H9 (cell line): ENCODE data around the gene PAX3. TPM values are rescaled to one million over a fixed set of nuclear protein-coding genes. Genes with fewer than 3 reads are reported as not detected.

Experiments
- DNase-seq: peaks from one replicate; pipeline ENCODE4 v3.0.0-alpha.2; 2017
- H2AFZ ChIP-seq: one replicate; pipeline ENCODE4 v1.6.1; 2013; ENCODE audit warnings: mild to moderate bottlenecking, low read length, control low read depth, moderate library complexity
- H2AK5ac ChIP-seq: 2 replicates; pipeline ENCODE4 v1.6.1; 2013; ENCODE audit warnings: low read length, control low read depth, mixed read lengths; ENCODE audit not compliant: insufficient read length
- H2BK120ac ChIP-seq: one replicate; pipeline ENCODE4 v1.6.1; 2013; ENCODE audit warnings: low read depth, mild to moderate bottlenecking, low read length, control low read depth, inconsistent platforms; ENCODE audit not compliant: poor library complexity, severe bottlenecking
- H2BK12ac ChIP-seq: 2 replicates; pipeline ENCODE4 v1.6.1; 2013; ENCODE audit warnings: low read length, control low read depth, mixed read lengths, low read depth; ENCODE audit not compliant: insufficient read length
- H2BK15ac ChIP-seq: 2 replicates; pipeline ENCODE4 v1.6.1; 2013; ENCODE audit warnings: low read depth, low read length, control low read depth
- H2BK20ac ChIP-seq: one replicate; pipeline ENCODE4 v1.6.1; 2013; ENCODE audit warnings: low read depth, mild to moderate bottlenecking, low read length, control low read depth, inconsistent platforms; ENCODE audit not compliant: poor library complexity, severe bottlenecking
- H2BK5ac ChIP-seq: 2 replicates; pipeline ENCODE4 v1.6.1; 2013; ENCODE audit warnings: low read length, control low read depth, mixed read lengths; ENCODE audit not compliant: insufficient read length
- H3K14ac ChIP-seq: 2 replicates; pipeline ENCODE4 v1.6.1; 2013; ENCODE audit warnings: low read length, control low read depth; ENCODE audit not compliant: insufficient read depth
- H3K18ac ChIP-seq: 2 replicates; pipeline ENCODE4 v1.6.1; 2013; ENCODE audit warnings: low read depth, mild to moderate bottlenecking, mixed read lengths, low read length, control low read depth; ENCODE audit not compliant: insufficient read length
- H3K23ac ChIP-seq: 2 replicates; pipeline ENCODE4 v1.6.1; 2013; ENCODE audit warnings: low read length, control low read depth, mixed read lengths, low read depth; ENCODE audit not compliant: insufficient read length
- H3K23me2 ChIP-seq: 2 replicates; pipeline ENCODE4 v1.6.1; 2013; ENCODE audit warnings: low read depth, mild to moderate bottlenecking, mixed read lengths, low read length, control low read depth; ENCODE audit not compliant: insufficient read length, poor library complexity, severe bottlenecking
- H3K27ac ChIP-seq: 2 replicates; pipeline ENCODE4 v1.5.1; 2013; ENCODE audit warnings: low read length, control low read depth, mixed read lengths, low read depth; ENCODE audit not compliant: insufficient read length
- H3K27me3 ChIP-seq: 2 replicates; pipeline ENCODE4 v1.6.1; 2013; ENCODE audit warnings: low read length, control low read depth, inconsistent platforms; ENCODE audit not compliant: insufficient read depth
- H3K4ac ChIP-seq: 2 replicates; pipeline ENCODE4 v1.6.1; 2013; ENCODE audit warnings: low read depth, mild to moderate bottlenecking, control low read depth, inconsistent platforms, low read length, moderate library complexity
- H3K4me1 ChIP-seq: 2 replicates; pipeline ENCODE4 v1.6.1; 2013; ENCODE audit warnings: low read length, control low read depth, inconsistent platforms; ENCODE audit not compliant: insufficient read depth
- H3K4me2 ChIP-seq: 2 replicates; pipeline ENCODE4 v1.6.1; 2013; ENCODE audit warnings: low read length, control low read depth, mixed read lengths; ENCODE audit not compliant: insufficient read length, insufficient read depth
- H3K56ac ChIP-seq: 2 replicates; pipeline ENCODE4 v1.6.1; 2013; ENCODE audit warnings: low read depth, mild to moderate bottlenecking, mixed read lengths, low read length, control low read depth; ENCODE audit not compliant: insufficient read length
- H3K79me1 ChIP-seq: 2 replicates; pipeline ENCODE4 v1.6.1; 2013; ENCODE audit warnings: low read depth, mild to moderate bottlenecking, moderate library complexity, low read length, control low read depth, inconsistent platforms; ENCODE audit not compliant: insufficient read depth, poor library complexity, severe bottlenecking
- H3K79me2 ChIP-seq: 2 replicates; pipeline ENCODE4 v1.6.1; 2013; ENCODE audit warnings: low read length, control low read depth, inconsistent platforms; ENCODE audit not compliant: insufficient read depth
- H3K9ac ChIP-seq: 2 replicates; pipeline ENCODE4 v1.6.1; 2013; ENCODE audit warnings: low read length, control low read depth, mixed read lengths; ENCODE audit not compliant: insufficient read length; ENCODE audit errors: extremely low read depth
- H3K9me3 ChIP-seq: one replicate; pipeline ENCODE4 v1.6.1; 2013; ENCODE audit warnings: low read depth, low read length, inconsistent platforms; ENCODE audit not compliant: control insufficient read depth
- H3T11ph ChIP-seq: one replicate; pipeline ENCODE4 v1.6.1; 2013; ENCODE audit warnings: mild to moderate bottlenecking, low read length, control low read depth, inconsistent platforms
- H4K20me1 ChIP-seq: one replicate; pipeline ENCODE4 v1.6.1; 2013; ENCODE audit not compliant: control insufficient read depth, insufficient read length, insufficient read depth
- H4K5ac ChIP-seq: 2 replicates; pipeline ENCODE4 v1.6.1; 2013; ENCODE audit warnings: low read depth, mild to moderate bottlenecking, mixed read lengths, low read length, control low read depth; ENCODE audit not compliant: insufficient read length
- H4K8ac ChIP-seq: replicated peaks from 2 replicates; pipeline ENCODE4 v1.6.1; 2013; ENCODE audit warnings: low read length, control low read depth, mixed read lengths, low read depth; ENCODE audit not compliant: insufficient read length
- H4K91ac ChIP-seq: 2 replicates; pipeline ENCODE4 v1.6.1; 2013; ENCODE audit warnings: low read depth, mild to moderate bottlenecking, moderate library complexity, mixed read lengths, low read length, control low read depth; ENCODE audit not compliant: insufficient read length
- H3K27ac Mint-ChIP-seq, 3 experiments: 2 replicates in 2 of 3; 3 replicates in 1 of 3; pipeline ENCODE4 v1.8.0; 2020 to 2021; ENCODE audit warnings: mixed read lengths in 3 of 3, mild to moderate bottlenecking in 1 of 3, moderate library complexity in 1 of 3
- H3K27me3 Mint-ChIP-seq: 2 replicates; pipeline ENCODE4 v1.8.0; 2021; ENCODE audit warnings: low read depth, mild to moderate bottlenecking, moderate library complexity, mixed read lengths
- H3K36me3 Mint-ChIP-seq, 3 experiments: 2 replicates in 2 of 3; 3 replicates in 1 of 3; pipeline ENCODE4 v1.8.0; 2020 to 2021; ENCODE audit warnings: low read depth in 3 of 3, mixed read lengths in 3 of 3; ENCODE audit not compliant: insufficient read depth in 1 of 3
- H3K4me1 Mint-ChIP-seq, 2 experiments: 2 replicates each; pipeline ENCODE4 v1.8.0; 2020; ENCODE audit warnings: mixed read lengths in 2 of 2
- H3K4me3 Mint-ChIP-seq, 2 experiments: 2 replicates in 1 of 2; 3 replicates in 1 of 2; pipeline ENCODE4 v1.8.0; 2020 to 2021; ENCODE audit warnings: mild to moderate bottlenecking in 2 of 2, mixed read lengths in 2 of 2, moderate library complexity in 1 of 2
- H3K9me3 Mint-ChIP-seq, 2 experiments: 2 replicates in 1 of 2; 3 replicates in 1 of 2; pipeline ENCODE4 v1.8.0; 2020; ENCODE audit warnings: mild to moderate bottlenecking in 2 of 2, mixed read lengths in 2 of 2, moderate library complexity in 1 of 2
- CTCF ChIP-seq: fragments of 200-600 bp; sonication (generic); conservative IDR thresholded peaks from 3 replicates; pipeline ENCODE4 v1.8.0; 2021; ENCODE audit warnings: antibody characterized with exemption, mild to moderate bottlenecking
- WGBS: extraction: QIAGEN DNeasy Blood & Tissue Kit; methylation state at CpG from one replicate; pipeline ENCODE4 v1.1.7; 2013; ENCODE audit warnings: missing lambda C conversion rate, low lambda C conversion rate, mixed read lengths; ENCODE audit not compliant: insufficient read length; ENCODE audit errors: extremely low coverage; 5-methylcytosine and 5-hydroxymethylcytosine counted together
- total RNA-seq: library from RNA; stranded (reverse); gene quantifications from 2 replicates; pipeline ENCODE4 v1.2.1, GENCODE V29; 2021

The PAX3 gene
- total RNA-seq, 1 experiment from 2014 or later: not detected

DNA sequence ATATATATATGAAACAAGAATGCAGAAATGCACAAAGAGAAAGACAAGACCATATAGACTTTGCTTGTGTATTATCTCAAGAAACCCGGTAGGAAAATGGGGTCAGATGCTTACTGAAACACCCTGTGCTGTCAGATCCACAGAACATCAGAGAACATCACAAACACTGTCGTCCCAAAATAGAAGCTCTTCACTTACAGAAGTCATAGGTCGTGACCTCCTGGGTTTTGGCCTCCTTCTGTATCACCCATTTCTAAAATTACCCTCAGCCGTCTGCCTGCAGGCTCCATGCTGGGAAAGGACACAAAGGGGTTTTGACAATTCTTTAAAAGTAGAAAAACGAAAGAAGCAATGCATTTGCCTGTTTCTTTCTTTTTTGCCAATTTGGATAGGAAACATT is 137.9 kb downstream of the PAX3 start:
- Histone ChIP-seq H3K79me2 (no peaks in the 10 kb centered on the region), H2BK12ac (no peak overlapping the region), H3K18ac (no peak overlapping the region), H3K79me1 (no peaks in the 10 kb centered on the region), H3K9ac (no peak overlapping the region), H3K23ac (no peak overlapping the region), H3K9me3 (no peaks in the 10 kb centered on the region), H2BK15ac (no peak overlapping the region), H3K56ac (no peak overlapping the region), H3K4me2 (no peak overlapping the region), H4K8ac (no peak overlapping the region), H3K27ac (no peak overlapping the region), H3K27me3 (no peaks in the 10 kb centered on the region), H2AFZ (no peak overlapping the region), H4K5ac (no peak overlapping the region), H4K20me1 (no peaks in the 10 kb centered on the region), H3T11ph (no peak overlapping the region), H2AK5ac (no peak overlapping the region), H3K4me1 (no peaks in the 10 kb centered on the region; the same call in 1 of the 2 replicates), H3K23me2 (no peaks in the 10 kb centered on the region), H2BK20ac (no peak overlapping the region), H3K14ac (no peak overlapping the region), H2BK120ac (no peak overlapping the region), H2BK5ac (no peak overlapping the region), H4K91ac (no peak overlapping the region), H3K4ac (no peak overlapping the region)
- peaks cover 0 to 2% (median 0%) of the 10 kb centered on the region in 3 experiments; a peak in 2 of 7 replicates for H3K36me3 Mint-ChIP-seq
- no peak overlapping the region for H3K4me3 Mint-ChIP-seq
- no CpG with 5 or more reads among the region's 5 CpGs for WGBS
- H3K4me1 Mint-ChIP-seq: peaks cover 9 to 24% of the 10 kb centered on the region in 2 experiments
- no peaks in the 10 kb centered on the region; a peak in 1 of 5 replicates for H3K9me3 Mint-ChIP-seq
- H3K27ac Mint-ChIP-seq: no peak overlapping the region
- DNase-seq: no peak
- no peak for TF ChIP-seq CTCF
- peaks cover 1% of the 10 kb centered on the region; the same call in 1 of the 2 replicates for H3K27me3 Mint-ChIP-seq
